Keratinocyte (primary cell): Measurements from ENCODE around the gene BDH2. TPM values are rescaled to one million over a fixed set of nuclear protein-coding genes. Genes with fewer than 3 reads are reported as not detected.

Source experiments
- DNase-seq: peaks from one replicate; pipeline ENCODE4 v3.0.0-alpha.2; 2011; ENCODE audit warnings: low read depth, missing footprints, low spot score
- FAIRE-seq: peaks from 2 replicates; lab custom pipeline; 2011; peaks lifted over from hg19 to GRCh38; lab: Jason Lieb, UNC
- H2AFZ ChIP-seq: 2 replicates; pipeline ENCODE4 v1.6.0; 2012; ENCODE audit warnings: low read length, control low read depth, inconsistent platforms; ENCODE audit not compliant: control insufficient read depth
- H3K27ac ChIP-seq: 2 replicates; pipeline ENCODE4 v1.5.1; 2011; ENCODE audit warnings: low read length; ENCODE audit not compliant: control insufficient read depth, insufficient read depth
- H3K27me3 ChIP-seq: 3 replicates; pipeline ENCODE4 v1.6.0; 2011; ENCODE audit warnings: low read length; ENCODE audit not compliant: control insufficient read depth, insufficient read depth; ENCODE audit errors: extremely low read depth
- H3K36me3 ChIP-seq, 2 experiments: 2 replicates in 1 of 2; 3 replicates in 1 of 2; pipeline ENCODE4 v1.5.1; 2011; ENCODE audit warnings: low read length in 2 of 2, mild to moderate bottlenecking in 1 of 2; ENCODE audit not compliant: control insufficient read depth in 2 of 2, insufficient read depth in 2 of 2; ENCODE audit errors: extremely low read depth in 1 of 2
- H3K4me1 ChIP-seq: 3 replicates; pipeline ENCODE4 v1.5.1; 2011; ENCODE audit warnings: low read length; ENCODE audit not compliant: control insufficient read depth, insufficient read depth; ENCODE audit errors: extremely low read depth
- H3K4me2 ChIP-seq: 3 replicates; pipeline ENCODE4 v1.6.0; 2011; ENCODE audit warnings: low read depth, low read length; ENCODE audit not compliant: control insufficient read depth, insufficient read depth; ENCODE audit errors: extremely low read depth
- H3K4me3 ChIP-seq, 3 experiments: fragments of 200-600 bp in 1 of 3; sonication (generic) in 1 of 3; 2 replicates in 2 of 3; 3 replicates in 1 of 3; pipeline ENCODE4 v1.5.1; 2011 to 2016; ENCODE audit warnings: low read length in 3 of 3, mild to moderate bottlenecking in 3 of 3, control low read depth in 2 of 3, inconsistent platforms in 1 of 3, low read depth in 1 of 3, mixed read lengths in 1 of 3, mixed run types in 1 of 3, moderate library complexity in 1 of 3; ENCODE audit not compliant: control insufficient read depth in 2 of 3, insufficient read depth in 2 of 3; ENCODE audit errors: extremely low read depth in 1 of 3
- H3K79me2 ChIP-seq: 2 replicates; pipeline ENCODE4 v1.6.0; 2012; ENCODE audit warnings: low read length; ENCODE audit not compliant: control insufficient read depth, insufficient read depth
- H3K9ac ChIP-seq: 3 replicates; pipeline ENCODE4 v1.6.0; 2011; ENCODE audit warnings: low read length; ENCODE audit not compliant: control insufficient read depth, insufficient read depth; ENCODE audit errors: extremely low read depth
- H3K9me1 ChIP-seq: 3 replicates; pipeline ENCODE4 v1.6.0; 2011; ENCODE audit warnings: low read length; ENCODE audit not compliant: control insufficient read depth, insufficient read depth; ENCODE audit errors: extremely low read depth
- H3K9me3 ChIP-seq: 2 replicates; pipeline ENCODE4 v1.5.1; 2012; ENCODE audit warnings: low read depth, low read length; ENCODE audit not compliant: control insufficient read depth
- H4K20me1 ChIP-seq: 3 replicates; pipeline ENCODE4 v1.6.0; 2011; ENCODE audit warnings: low read length; ENCODE audit not compliant: control insufficient read depth, insufficient read depth; ENCODE audit errors: extremely low read depth
- EZH2 ChIP-seq: IDR thresholded peaks from one replicate; pipeline ENCODE4 v1.6.1; 2012; ENCODE audit warnings: inconsistent platforms, mild to moderate bottlenecking, low read length, moderate library complexity
- dilution Hi-C: fragments of 300-500 bp; cut with MboI; formaldehyde crosslinking; loops from one replicate; pipeline ENCODE4 v1.7.0; 2020; ENCODE audit warnings: low sequenced_read_pairs; ENCODE audit not compliant: extremely low pct_ligation_motif_present
- polyA plus RNA-seq, 5 experiments: library from polyadenylated mRNA; depleted of rRNA in 3 of 5; stranded (reverse) in 3 of 5; stranded (forward) in 1 of 5; unstranded in 1 of 5; fragments of >200 nt; gene quantifications; 1 replicate in 1 of 5; 2 replicates in 3 of 5; 3 replicates in 1 of 5; pipeline versions ENCODE4 v1.2.1 to v1.2.3, GENCODE V29; 2011 to 2012; ENCODE audit warnings: missing spikeins in 2 of 5, low read depth in 1 of 5, low replicate concordance in 1 of 5
- TF ChIP-seq, protein P1 (sequence below), 3 experiments: IDR thresholded peaks in 1 of 3; conservative IDR thresholded peaks in 1 of 3; optimal IDR thresholded peaks in 1 of 3; 2 replicates in 2 of 3; 3 replicates in 1 of 3; pipeline versions ENCODE3 to v1.5.1; 2011; ENCODE audit warnings: low read length in 3 of 3, mild to moderate bottlenecking in 3 of 3, moderate library complexity in 2 of 3, control low read depth in 1 of 3, inconsistent platforms in 1 of 3; ENCODE audit not compliant: insufficient read depth in 2 of 3; ENCODE audit errors: extremely low read depth in 1 of 3

The BDH2 gene
- polyA plus RNA-seq, 1 donor (not counting 4 experiments of a cell fraction or from before 2014, with no cell fraction given): 58.1 TPM

DNA sequence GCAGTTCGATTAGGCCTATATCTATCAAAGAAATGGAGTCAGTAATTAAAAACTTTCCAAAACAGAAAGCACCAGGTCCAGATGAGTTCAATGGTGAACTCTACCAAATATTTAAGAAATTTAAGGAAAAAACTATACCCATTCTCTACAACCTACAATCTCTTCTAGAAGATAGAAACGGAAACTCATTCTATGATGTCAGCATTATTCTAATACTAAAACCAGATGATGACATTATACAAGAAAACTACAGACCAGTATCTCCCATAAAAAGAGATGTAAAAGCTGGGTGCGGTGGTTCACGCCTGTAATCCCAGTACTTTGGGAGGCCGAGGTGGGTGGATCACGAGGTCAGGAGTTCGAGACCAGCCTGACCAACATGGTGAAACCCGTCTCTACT lies 29.5 kb upstream of the BDH2 start:
- no peaks in the 10 kb centered on the region for H3K9me1 ChIP-seq
- no peak overlapping the region for H3K4me3 ChIP-seq
- no peaks in the 10 kb centered on the region for H4K20me1 ChIP-seq
- no peaks in the 10 kb centered on the region for H3K27me3 ChIP-seq
- TF ChIP-seq EZH2: no peak
- TF ChIP-seq, protein P1, sequence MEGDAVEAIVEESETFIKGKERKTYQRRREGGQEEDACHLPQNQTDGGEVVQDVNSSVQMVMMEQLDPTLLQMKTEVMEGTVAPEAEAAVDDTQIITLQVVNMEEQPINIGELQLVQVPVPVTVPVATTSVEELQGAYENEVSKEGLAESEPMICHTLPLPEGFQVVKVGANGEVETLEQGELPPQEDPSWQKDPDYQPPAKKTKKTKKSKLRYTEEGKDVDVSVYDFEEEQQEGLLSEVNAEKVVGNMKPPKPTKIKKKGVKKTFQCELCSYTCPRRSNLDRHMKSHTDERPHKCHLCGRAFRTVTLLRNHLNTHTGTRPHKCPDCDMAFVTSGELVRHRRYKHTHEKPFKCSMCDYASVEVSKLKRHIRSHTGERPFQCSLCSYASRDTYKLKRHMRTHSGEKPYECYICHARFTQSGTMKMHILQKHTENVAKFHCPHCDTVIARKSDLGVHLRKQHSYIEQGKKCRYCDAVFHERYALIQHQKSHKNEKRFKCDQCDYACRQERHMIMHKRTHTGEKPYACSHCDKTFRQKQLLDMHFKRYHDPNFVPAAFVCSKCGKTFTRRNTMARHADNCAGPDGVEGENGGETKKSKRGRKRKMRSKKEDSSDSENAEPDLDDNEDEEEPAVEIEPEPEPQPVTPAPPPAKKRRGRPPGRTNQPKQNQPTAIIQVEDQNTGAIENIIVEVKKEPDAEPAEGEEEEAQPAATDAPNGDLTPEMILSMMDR (optimal IDR thresholded peaks at IDR 0.05 in 1 of 3, IDR thresholded peaks at IDR 0.05 in 1 of 3, conservative IDR thresholded peaks at IDR 0.05 in 1 of 3; ENCODE audit: extremely low read depth in 1 of 3, insufficient read depth in 2 of 3, low read length in 3 of 3): no peak
- no peaks in the 10 kb centered on the region for H3K9me3 ChIP-seq
- no peaks in the 10 kb centered on the region for H3K4me1 ChIP-seq
- H2AFZ ChIP-seq: no peak overlapping the region
- H3K36me3 ChIP-seq: peaks cover 0 to 18% of the 10 kb centered on the region in 2 experiments
- no peaks in the 10 kb centered on the region for H3K79me2 ChIP-seq
- no peak overlapping the region for H3K4me2 ChIP-seq
- no peak overlapping the region for H3K27ac ChIP-seq
- dilution Hi-C loops: no loop called here
- no peak for DNase-seq
- no peak overlapping the region for H3K9ac ChIP-seq
- no peak for FAIRE-seq

DNA sequence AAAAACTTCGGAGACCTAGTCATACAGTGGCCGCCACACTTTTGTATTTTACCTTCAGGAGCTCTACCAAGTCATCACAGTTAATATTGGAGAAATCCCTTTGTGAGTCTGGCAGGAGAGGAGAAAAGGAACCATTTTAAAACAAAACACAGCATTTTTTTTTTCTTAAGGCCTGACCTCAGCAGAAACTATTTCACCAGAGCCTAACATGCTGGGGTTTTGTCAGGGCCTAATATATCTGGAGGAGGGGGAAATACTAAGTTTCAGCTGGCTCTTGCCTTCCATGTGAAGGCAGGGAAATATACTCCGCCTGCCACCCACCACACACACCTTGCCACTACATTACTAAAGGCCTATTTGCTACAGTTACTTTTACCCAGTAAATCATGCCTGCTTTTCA lies 26.5 kb upstream of the BDH2 start:
- H3K9ac ChIP-seq: no peak overlapping the region
- H3K9me3 ChIP-seq: no peaks in the 10 kb centered on the region
- H3K9me1 ChIP-seq: no peaks in the 10 kb centered on the region
- no peaks in the 10 kb centered on the region for H3K4me1 ChIP-seq
- FAIRE-seq (no peak), DNase-seq (no peak)
- peaks cover 0 to 9% of the 10 kb centered on the region in 2 experiments for H3K36me3 ChIP-seq
- H4K20me1 ChIP-seq: no peaks in the 10 kb centered on the region
- no peak overlapping the region for H3K4me2 ChIP-seq
- H3K4me3 ChIP-seq: no peak overlapping the region
- no peaks in the 10 kb centered on the region for H3K79me2 ChIP-seq
- no peak overlapping the region for H3K27ac ChIP-seq
- no peak for TF ChIP-seq EZH2
- TF ChIP-seq, protein P1 (optimal IDR thresholded peaks at IDR 0.05 in 1 of 3, IDR thresholded peaks at IDR 0.05 in 1 of 3, conservative IDR thresholded peaks at IDR 0.05 in 1 of 3; ENCODE audit: extremely low read depth in 1 of 3, insufficient read depth in 2 of 3, low read length in 3 of 3): no peak
- no peaks in the 10 kb centered on the region for H3K27me3 ChIP-seq
- H2AFZ ChIP-seq: no peak overlapping the region
- dilution Hi-C loops: no loop called here
